CD4-positive, alpha-beta T cell (primary cell): ENCODE measurements around the gene STIM1. TPM values are rescaled to one million over a fixed set of nuclear protein-coding genes. Genes with fewer than 3 reads are reported as not detected.

Experiments used
- ATAC-seq: fragments of 200-7000 bp; cut with Tn5 transposase; one replicate; pipeline ENCODE4 v1.10.0; 2022; ENCODE audit warnings: mild to moderate bottlenecking; ENCODE audit not compliant: poor library complexity
- CTCF ChIA-PET: fragments of 350-600 bp; sonication (Branson Sonifier 250); formaldehyde crosslinking; loops from one replicate; lab custom pipeline; 2021; ENCODE audit warnings: antibody characterized with exemption, inconsistent platforms; lab: Charles Lee
- POLR2A ChIA-PET: fragments of 350-600 bp; sonication (Branson Sonifier 250); formaldehyde crosslinking; loops from one replicate; lab custom pipeline; 2021; ENCODE audit warnings: antibody characterized with exemption, inconsistent platforms; lab: Charles Lee
- DNase-seq, 14 experiments: peaks; one replicate each; pipeline ENCODE4 v3.0.0-alpha.2; 2013 to 2020; ENCODE audit warnings: mixed read lengths in 2 of 14
- H3K27ac ChIP-seq, 2 donors: one replicate each; pipeline versions ENCODE4 v1.5.1 to v1.7.0; 2013; ENCODE audit warnings: low read length in 2 of 2, low read depth in 1 of 2, mild to moderate bottlenecking in 1 of 2
- H3K27me3 ChIP-seq, 2 experiments: 1 replicate in 1 of 2; 2 replicates in 1 of 2; pipeline versions ENCODE4 v1.6.1 to v1.7.0; 2013; ENCODE audit warnings: low read length in 2 of 2, control low read depth in 1 of 2, mild to moderate bottlenecking in 1 of 2, moderate library complexity in 1 of 2; ENCODE audit not compliant: insufficient read depth in 2 of 2, control insufficient read depth in 1 of 2
- H3K36me3 ChIP-seq: one replicate; pipeline ENCODE4 v1.6.1; 2013; ENCODE audit warnings: low read length, control low read depth; ENCODE audit not compliant: insufficient read depth
- H3K4me1 ChIP-seq: one replicate; pipeline ENCODE4 v1.6.1; 2013; ENCODE audit warnings: low read length, control low read depth; ENCODE audit not compliant: insufficient read depth
- H3K4me3 ChIP-seq: one replicate; pipeline ENCODE4 v1.5.1; 2013; ENCODE audit warnings: mild to moderate bottlenecking, low read length, moderate library complexity
- H3K9me3 ChIP-seq, 2 experiments: 1 replicate in 1 of 2; 2 replicates in 1 of 2; pipeline versions ENCODE4 v1.6.1 to v1.7.0; 2013; ENCODE audit warnings: low read length in 2 of 2, mild to moderate bottlenecking in 2 of 2, control low read depth in 1 of 2, moderate library complexity in 1 of 2; ENCODE audit not compliant: control insufficient read depth in 1 of 2, insufficient read depth in 1 of 2
- H3K27ac Mint-ChIP-seq: one replicate; pipeline ENCODE4 v1.8.0; 2020; ENCODE audit warnings: mixed read lengths
- H3K27me3 Mint-ChIP-seq: one replicate; pipeline ENCODE4 v1.8.0; 2021; ENCODE audit warnings: mixed read lengths
- H3K36me3 Mint-ChIP-seq: one replicate; pipeline ENCODE4 v1.8.0; 2021; ENCODE audit warnings: low read depth, mixed read lengths
- H3K4me1 Mint-ChIP-seq: one replicate; pipeline ENCODE4 v1.8.0; 2021; ENCODE audit warnings: low read depth, mixed read lengths
- H3K4me3 Mint-ChIP-seq: one replicate; pipeline ENCODE4 v1.8.0; 2020; ENCODE audit warnings: mild to moderate bottlenecking, mixed read lengths
- H3K9me3 Mint-ChIP-seq: one replicate; pipeline ENCODE4 v1.8.0; 2020; ENCODE audit warnings: mixed read lengths
- intact Hi-C, 2 experiments: fragments of 100-400 bp; cut with DNase I in 1 of 2; cut with micrococcal nuclease in 1 of 2; formaldehyde crosslinking; loops; one replicate each; pipeline versions ENCODE4 v1.15.1 to v1.9.0; 2023 to 2025; cut with DNase I, micrococcal nuclease
- total RNA-seq, 174 experiments: library from RNA in 2 of 174; stranded (reverse) in 2 of 174; gene quantifications; one replicate each; pipeline ENCODE4 v1.2.3 and lab custom pipeline; 2021 to 2026
- TF ChIP-seq, protein P1 (sequence below): fragments of 200-600 bp; IDR thresholded peaks from one replicate; pipeline ENCODE4 v1.8.0; 2022; ENCODE audit warnings: antibody characterized with exemption, mild to moderate bottlenecking

Gene STIM1
- total RNA-seq, 2 experiments from 2014 or later = 89.0 to 94.9 TPM

- POLR2A ChIA-PET = interaction anchor here (15.1 kb wide), 1 partner anchor 7 kb away, joined by 577 read pairs; the partner anchor contains the start of gene STIM1
- Mint-ChIP-seq H3K27ac (peak overlapping the region; percentile 81), H3K27me3 (no peaks in the 10 kb centered on the region), H3K4me3 (no peak overlapping the region), H3K36me3 (peaks cover 7% of the 10 kb centered on the region), H3K4me1 (peaks cover 35% of the 10 kb centered on the region), H3K9me3 (no peaks in the 10 kb centered on the region)
- H3K9me3 ChIP-seq = no peaks in the 10 kb centered on the region
- intact Hi-C loops = loop anchor here in 1 of 2 experiments (5.0 kb wide), 1 partner anchor 37 kb away; no protein-coding TSS in a partner anchor
- no peak for ATAC-seq
- no peak overlapping the region for H3K4me3 ChIP-seq
- TF ChIP-seq, protein P1, sequence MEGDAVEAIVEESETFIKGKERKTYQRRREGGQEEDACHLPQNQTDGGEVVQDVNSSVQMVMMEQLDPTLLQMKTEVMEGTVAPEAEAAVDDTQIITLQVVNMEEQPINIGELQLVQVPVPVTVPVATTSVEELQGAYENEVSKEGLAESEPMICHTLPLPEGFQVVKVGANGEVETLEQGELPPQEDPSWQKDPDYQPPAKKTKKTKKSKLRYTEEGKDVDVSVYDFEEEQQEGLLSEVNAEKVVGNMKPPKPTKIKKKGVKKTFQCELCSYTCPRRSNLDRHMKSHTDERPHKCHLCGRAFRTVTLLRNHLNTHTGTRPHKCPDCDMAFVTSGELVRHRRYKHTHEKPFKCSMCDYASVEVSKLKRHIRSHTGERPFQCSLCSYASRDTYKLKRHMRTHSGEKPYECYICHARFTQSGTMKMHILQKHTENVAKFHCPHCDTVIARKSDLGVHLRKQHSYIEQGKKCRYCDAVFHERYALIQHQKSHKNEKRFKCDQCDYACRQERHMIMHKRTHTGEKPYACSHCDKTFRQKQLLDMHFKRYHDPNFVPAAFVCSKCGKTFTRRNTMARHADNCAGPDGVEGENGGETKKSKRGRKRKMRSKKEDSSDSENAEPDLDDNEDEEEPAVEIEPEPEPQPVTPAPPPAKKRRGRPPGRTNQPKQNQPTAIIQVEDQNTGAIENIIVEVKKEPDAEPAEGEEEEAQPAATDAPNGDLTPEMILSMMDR = no peak
- H3K27ac ChIP-seq = no peak overlapping the region
- no peak for DNase-seq
- no peaks in the 10 kb centered on the region for H3K27me3 ChIP-seq
- H3K4me1 ChIP-seq = peaks cover 14% of the 10 kb centered on the region
- H3K36me3 ChIP-seq = no peaks in the 10 kb centered on the region
- CTCF ChIA-PET = interaction anchor here (3.3 to 10.7 kb wide), 2 partner anchors 8 to 228 kb away, joined by 8 to 216 read pairs; partner anchors contain the start of gene STIM1
Measured at GRCh38 chr11:3845246-3845645, 10.2 kb upstream of the STIM1 start.

DNA sequence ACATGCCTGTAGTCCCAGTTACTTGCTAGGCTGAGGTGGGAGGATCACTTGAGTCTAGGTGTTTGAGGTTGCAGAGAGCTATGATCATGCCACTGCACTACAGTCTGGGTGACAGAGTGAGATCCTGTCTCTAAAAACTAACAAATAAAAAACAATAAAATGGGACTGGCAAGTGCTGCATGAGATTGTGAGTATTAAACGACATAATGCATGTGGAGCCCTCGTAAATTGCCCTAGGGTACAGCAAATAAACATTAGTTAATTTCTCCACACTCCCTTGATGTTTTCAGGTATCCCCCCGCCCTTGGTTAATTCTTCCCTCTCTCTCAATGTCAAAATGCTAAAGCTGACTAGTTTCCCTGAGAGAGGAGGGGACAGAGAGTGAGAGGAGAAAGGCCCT, 9.8 kb upstream of the STIM1 start:
- no peak overlapping the region for H3K27ac ChIP-seq
- no peaks in the 10 kb centered on the region for H3K27me3 ChIP-seq
- H3K27me3 Mint-ChIP-seq = no peaks in the 10 kb centered on the region
- H3K9me3 ChIP-seq = no peaks in the 10 kb centered on the region
- ChIA-PET POLR2A (interaction anchor here (0.7 kb wide), 1 partner anchor 9 kb away, joined by 3 read pairs; no protein-coding TSS in a partner anchor), CTCF (interaction anchor here (3.3 kb wide), 1 partner anchor 227 kb away, joined by 8 read pairs; no protein-coding TSS in a partner anchor)
- peaks cover 6% of the 10 kb centered on the region for H3K36me3 Mint-ChIP-seq
- DNase-seq (no peak), ATAC-seq (no peak)
- H3K4me1 ChIP-seq = peaks cover 14% of the 10 kb centered on the region
- no peaks in the 10 kb centered on the region for H3K36me3 ChIP-seq
- intact Hi-C loops = loop anchor here in 1 of 2 experiments (5.0 kb wide), 1 partner anchor 37 kb away; no protein-coding TSS in a partner anchor
- H3K4me1 Mint-ChIP-seq = peaks cover 35% of the 10 kb centered on the region
- TF ChIP-seq, protein P1 = no peak
- no peaks in the 10 kb centered on the region for H3K9me3 Mint-ChIP-seq
- H3K4me3 ChIP-seq = no peak overlapping the region
- peak overlapping the region; percentile 81 for H3K27ac Mint-ChIP-seq
- H3K4me3 Mint-ChIP-seq = no peak overlapping the region

GRCh38 chr11:3849297-3849874, 6.1 kb upstream of the STIM1 start:
- Histone ChIP-seq H3K4me3 (no peak overlapping the region), H3K27me3 (no peaks in the 10 kb centered on the region), H3K36me3 (no peaks in the 10 kb centered on the region), H3K9me3 (no peaks in the 10 kb centered on the region), H3K4me1 (peaks cover 30% of the 10 kb centered on the region), H3K27ac (no peak overlapping the region)
- H3K9me3 Mint-ChIP-seq = no peaks in the 10 kb centered on the region
- H3K4me1 Mint-ChIP-seq = peaks cover 45% of the 10 kb centered on the region
- peak overlapping the region; percentile 1 for H3K4me3 Mint-ChIP-seq
- TF ChIP-seq, protein P1 = peak; percentile 79
- peaks cover 3% of the 10 kb centered on the region for H3K36me3 Mint-ChIP-seq
- ChIA-PET POLR2A (interaction anchor here (0.6 to 8.0 kb wide), 14 partner anchors 12 to 223 kb away, joined by 3 to 577 read pairs (median 4); partner anchors contain the start of genes PGAP2 and RHOG), CTCF (interaction anchor here (0.5 to 8.5 kb wide), 30 partner anchors 9 to 225 kb away, joined by 3 to 216 read pairs (median 4); partner anchors contain the start of genes PGAP2 and RHOG)
- peak overlapping the region; percentile 70 for H3K27ac Mint-ChIP-seq
- no peaks in the 10 kb centered on the region for H3K27me3 Mint-ChIP-seq
- intact Hi-C loops = loop anchor here (1.0 to 5.0 kb wide), 2 partner anchors 33 to 223 kb away; no protein-coding TSS in a partner anchor
- DNase-seq (peak in 7 of 14 experiments; percentile 34 to 82 (median 69)), ATAC-seq (peak; percentile 47)
